Activated T-helper 2 cell treated with anti-CD3 and anti-CD28 coated beads, Interferon-gamma antibody, Interleukin-2, Interleukin-4, amounts not matched to agents 10 μg/mL and 5 μg/mL and 100 μg/mL, durations not matched to agents 14 hours and 24 hours and 36 hours (primary cell): ENCODE results near the gene ADPRH. TPM values are rescaled to one million over a fixed set of nuclear protein-coding genes. Genes with fewer than 3 reads are reported as not detected.
A peak's percentile ranks its signal among the peaks of the same experiment; 100 is the strongest.

Experiments
- DNase-seq: peaks from one replicate; pipeline ENCODE4 v3.0.0; 2021; ENCODE audit warnings: low spot score
- H3K27ac Mint-ChIP-seq: one replicate; pipeline ENCODE4 v1.8.0; 2021; ENCODE audit warnings: mixed read lengths
- H3K27me3 Mint-ChIP-seq: one replicate; pipeline ENCODE4 v1.8.0; 2021; ENCODE audit warnings: low read depth, mixed read lengths
- H3K36me3 Mint-ChIP-seq: one replicate; pipeline ENCODE4 v1.8.0; 2021; ENCODE audit warnings: low read depth, mixed read lengths
- H3K4me1 Mint-ChIP-seq: one replicate; pipeline ENCODE4 v1.8.0; 2021; ENCODE audit warnings: low read depth, mixed read lengths
- H3K4me3 Mint-ChIP-seq: one replicate; pipeline ENCODE4 v1.8.0; 2021; ENCODE audit warnings: low read depth, mild to moderate bottlenecking, moderate library complexity, mixed read lengths
- H3K9me3 Mint-ChIP-seq: one replicate; pipeline ENCODE4 v1.8.0; 2021; ENCODE audit warnings: mixed read lengths
- intact Hi-C: fragments of 100-400 bp; cut with micrococcal nuclease; formaldehyde crosslinking; loops from one replicate; pipeline ENCODE4 v1.15.1; 2023
- total RNA-seq: library from RNA; stranded (reverse); gene quantifications from 2 replicates; pipeline ENCODE4 v1.2.3, GENCODE V29; 2022

Gene ADPRH
- 5.5 and 6.3 TPM in 2 replicates for total RNA-seq

GRCh38 chr3:119579366-119580066 is at the start of gene ADPRH:
Gene ADPRH (plus strand): TSS chr3:119579492. CDS start chr3:119582170, 2,678 bp downstream.
- Mint-ChIP-seq H3K36me3 (no peaks in the 10 kb centered on the region), H3K4me1 (peaks cover 26% of the 10 kb centered on the region), H3K27me3 (no peaks in the 10 kb centered on the region), H3K27ac (peak within 1 kb of the TSS; percentile 85), H3K9me3 (no peaks in the 10 kb centered on the region), H3K4me3 (peak within 1 kb of the TSS; percentile 84)
- intact Hi-C loops: loop anchor here (1.0 to 10.0 kb wide), 4 partner anchors 17 to 116 kb away; partner anchors contain the start of genes COX17 and TMEM39A
- peak; percentile 44 for DNase-seq

- no peak overlapping the region for H3K4me3 Mint-ChIP-seq
- peaks cover 15% of the 10 kb centered on the region for H3K36me3 Mint-ChIP-seq
- no peak overlapping the region for H3K27ac Mint-ChIP-seq
- intact Hi-C loops: no loop called here
- H3K4me1 Mint-ChIP-seq: peaks cover 4% of the 10 kb centered on the region
- no peak for DNase-seq
- no peaks in the 10 kb centered on the region for H3K9me3 Mint-ChIP-seq
- no peaks in the 10 kb centered on the region for H3K27me3 Mint-ChIP-seq
Measured at GRCh38 chr3:119529883-119530282, 49.4 kb upstream of the ADPRH start.

GRCh38 chr3:119530456-119530855 is 48.8 kb upstream of the ADPRH start:
- intact Hi-C loops: no loop called here
- Mint-ChIP-seq H3K27ac (no peak overlapping the region), H3K4me1 (peaks cover 4% of the 10 kb centered on the region), H3K27me3 (no peaks in the 10 kb centered on the region), H3K4me3 (no peak overlapping the region), H3K9me3 (no peaks in the 10 kb centered on the region), H3K36me3 (peaks cover 12% of the 10 kb centered on the region)
- no peak for DNase-seq

GRCh38 chr3:119531151-119531550 is 48.1 kb upstream of the ADPRH start:
- Mint-ChIP-seq H3K9me3 (no peaks in the 10 kb centered on the region), H3K4me1 (peaks cover 4% of the 10 kb centered on the region), H3K4me3 (no peak overlapping the region), H3K27ac (no peak overlapping the region), H3K27me3 (no peaks in the 10 kb centered on the region), H3K36me3 (peaks cover 7% of the 10 kb centered on the region)
- DNase-seq: no peak
- intact Hi-C loops: no loop called here

GRCh38 chr3:119534296-119534695 is 45.0 kb upstream of the ADPRH start:
- intact Hi-C loops: no loop called here
- Mint-ChIP-seq H3K4me3 (no peak overlapping the region), H3K36me3 (no peaks in the 10 kb centered on the region)

GRCh38 chr3:119536757-119537156 is 42.5 kb upstream of the ADPRH start:
- no peaks in the 10 kb centered on the region for H3K9me3 Mint-ChIP-seq

More at GRCh38 chr3:119534296-119534695, 45.0 kb upstream of the ADPRH start:
- peaks cover 4% of the 10 kb centered on the region for H3K4me1 Mint-ChIP-seq
- no peak overlapping the region for H3K27ac Mint-ChIP-seq
- peaks cover 5% of the 10 kb centered on the region for H3K27me3 Mint-ChIP-seq
- no peaks in the 10 kb centered on the region for H3K9me3 Mint-ChIP-seq
- DNase-seq: no peak

GRCh38 chr3:119538772-119539171 is 40.5 kb upstream of the ADPRH start:
- Mint-ChIP-seq H3K36me3 (no peaks in the 10 kb centered on the region), H3K9me3 (no peaks in the 10 kb centered on the region), H3K4me3 (no peak overlapping the region), H3K4me1 (peaks cover 3% of the 10 kb centered on the region), H3K27me3 (peaks cover 5% of the 10 kb centered on the region), H3K27ac (no peak overlapping the region)
- no peak for DNase-seq
- intact Hi-C loops: no loop called here

More at GRCh38 chr3:119536757-119537156, 42.5 kb upstream of the ADPRH start:
- Mint-ChIP-seq H3K36me3 (no peaks in the 10 kb centered on the region), H3K4me3 (no peak overlapping the region), H3K4me1 (peaks cover 5% of the 10 kb centered on the region), H3K27ac (no peak overlapping the region), H3K27me3 (peaks cover 5% of the 10 kb centered on the region)
- intact Hi-C loops: no loop called here
- no peak for DNase-seq

- no peak for DNase-seq
- H3K27ac Mint-ChIP-seq: no peak overlapping the region
- peaks cover 3% of the 10 kb centered on the region for H3K4me1 Mint-ChIP-seq
- no peaks in the 10 kb centered on the region for H3K9me3 Mint-ChIP-seq
- intact Hi-C loops: no loop called here
- peaks cover 5% of the 10 kb centered on the region for H3K27me3 Mint-ChIP-seq
- H3K36me3 Mint-ChIP-seq: no peaks in the 10 kb centered on the region
- H3K4me3 Mint-ChIP-seq: no peak overlapping the region
Measured at GRCh38 chr3:119541547-119541946, 37.7 kb upstream of the ADPRH start.

- H3K27ac Mint-ChIP-seq: no peak overlapping the region
- peaks cover 5% of the 10 kb centered on the region for H3K27me3 Mint-ChIP-seq
- H3K36me3 Mint-ChIP-seq: no peaks in the 10 kb centered on the region
- DNase-seq: no peak
- intact Hi-C loops: no loop called here
- H3K9me3 Mint-ChIP-seq: no peaks in the 10 kb centered on the region
- H3K4me3 Mint-ChIP-seq: no peak overlapping the region
- peaks cover 3% of the 10 kb centered on the region for H3K4me1 Mint-ChIP-seq
Measured at GRCh38 chr3:119542168-119542767, 37.0 kb upstream of the ADPRH start.

- Mint-ChIP-seq H3K36me3 (no peaks in the 10 kb centered on the region), H3K27ac (no peak overlapping the region), H3K4me3 (no peak overlapping the region), H3K9me3 (no peaks in the 10 kb centered on the region), H3K4me1 (peaks cover 3% of the 10 kb centered on the region), H3K27me3 (peaks cover 5% of the 10 kb centered on the region)
- DNase-seq: no peak
- intact Hi-C loops: no loop called here
Measured at GRCh38 chr3:119543147-119543546, 36.1 kb upstream of the ADPRH start.

- no peaks in the 10 kb centered on the region for H3K27me3 Mint-ChIP-seq
Measured at GRCh38 chr3:119547227-119547626, 32.1 kb upstream of the ADPRH start.

GRCh38 chr3:119548341-119548740 is 31.0 kb upstream of the ADPRH start:
- H3K4me3 Mint-ChIP-seq: no peak overlapping the region
- no peaks in the 10 kb centered on the region for H3K9me3 Mint-ChIP-seq
- intact Hi-C loops: no loop called here
- no peak overlapping the region for H3K27ac Mint-ChIP-seq
- H3K4me1 Mint-ChIP-seq: no peaks in the 10 kb centered on the region
- no peak for DNase-seq
- no peaks in the 10 kb centered on the region for H3K36me3 Mint-ChIP-seq
- no peaks in the 10 kb centered on the region for H3K27me3 Mint-ChIP-seq

More at GRCh38 chr3:119547227-119547626, 32.1 kb upstream of the ADPRH start:
- no peaks in the 10 kb centered on the region for H3K4me1 Mint-ChIP-seq
- no peak overlapping the region for H3K27ac Mint-ChIP-seq
- H3K9me3 Mint-ChIP-seq: no peaks in the 10 kb centered on the region
- no peak overlapping the region for H3K4me3 Mint-ChIP-seq
- intact Hi-C loops: no loop called here
- DNase-seq: no peak
- H3K36me3 Mint-ChIP-seq: no peaks in the 10 kb centered on the region

- Mint-ChIP-seq H3K4me1 (peaks cover 1% of the 10 kb centered on the region), H3K4me3 (no peak overlapping the region), H3K27me3 (no peaks in the 10 kb centered on the region), H3K9me3 (no peaks in the 10 kb centered on the region), H3K27ac (no peak overlapping the region), H3K36me3 (no peaks in the 10 kb centered on the region)
- intact Hi-C loops: loop anchor here (10.0 kb wide), 1 partner anchor 256 kb away; the partner anchor contains the start of gene ARHGAP31
- DNase-seq: no peak
Measured at GRCh38 chr3:119550192-119550910, 28.9 kb upstream of the ADPRH start.
